ENCODE data around the gene LARGE1. TPM values are rescaled to one million over a fixed set of nuclear protein-coding genes. Genes with fewer than 3 reads are reported as not detected.

The LARGE1 gene
- total and polyA plus RNA-seq, 2 of the 4 experiments (the other 2 are of a cell fraction), result 6.2 to 12.4 TPM

DNA sequence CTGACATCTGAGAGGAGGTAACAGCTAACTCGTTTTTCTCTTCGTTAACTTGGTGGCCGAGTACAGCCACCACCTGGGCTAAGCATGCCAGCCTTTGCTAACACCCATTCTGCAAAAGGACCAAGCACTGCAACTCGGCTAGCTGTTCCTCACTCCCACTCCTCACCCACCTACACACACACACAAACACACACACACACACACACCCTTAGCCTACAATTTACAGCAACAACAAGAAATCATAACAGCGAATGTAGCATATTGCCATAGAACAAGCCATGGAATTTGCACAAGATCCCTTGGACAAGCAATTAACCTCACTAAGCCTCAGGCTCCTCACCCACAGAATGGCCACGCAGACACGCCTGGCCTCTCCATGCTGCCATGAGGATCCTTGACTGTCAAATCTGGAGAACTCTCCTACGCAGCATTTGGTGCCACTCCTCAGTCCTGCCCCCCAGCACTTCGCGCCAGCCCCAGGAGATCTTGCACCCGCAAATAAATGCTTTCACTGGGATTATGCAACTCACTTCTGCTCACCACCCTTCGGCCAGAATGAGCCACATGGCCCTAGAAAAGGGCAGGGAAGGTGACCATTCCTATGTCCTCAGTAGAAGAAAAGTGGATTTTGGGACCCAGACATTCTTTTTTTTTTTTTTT, 58.9 kb downstream of the LARGE1 start:
- Histone ChIP-seq H2AFZ (replicated peaks; ENCODE audit: low read length, poor library complexity) (no peak overlapping the region), H3K4ac (ENCODE audit: low read depth, low read length) (no peak overlapping the region), H2BK15ac (ENCODE audit: low read depth, low read length) (no peak overlapping the region), H3K79me1 (ENCODE audit: low read depth in 1 of 2, low read length in 2 of 2) (peaks cover 21 to 50% of the 10 kb centered on the region in 2 experiments), H3K23ac (ENCODE audit: low read depth, low read length) (no peak overlapping the region), H2BK5ac (ENCODE audit: low read depth, low read length, poor library complexity, severe bottlenecking) (no peak overlapping the region), H3K4me3 (ENCODE audit: insufficient read depth, low read depth, low read length) (no peak overlapping the region), H3K4me1 (ENCODE audit: control insufficient read depth, insufficient read depth, low read length) (peaks cover 11% of the 10 kb centered on the region), H4K5ac (ENCODE audit: low read depth, low read length) (no peak overlapping the region), H3K27me3 (ENCODE audit: control insufficient read depth, insufficient read depth, low read length) (no peaks in the 10 kb centered on the region), H3K9me1 (ENCODE audit: insufficient read depth, low read length) (peaks cover 14% of the 10 kb centered on the region), H3K36me3 (ENCODE audit: control insufficient read depth, insufficient read depth, low read length) (no peaks in the 10 kb centered on the region), H3K14ac (replicated peaks; ENCODE audit: low read depth, low read length) (no peak overlapping the region), H2BK20ac (ENCODE audit: low read depth, low read length) (no peak overlapping the region), H4K20me1 (ENCODE audit: insufficient read depth, low read length) (peaks cover 5% of the 10 kb centered on the region), H3K56ac (ENCODE audit: extremely low read depth, insufficient read depth, low read length) (no peak overlapping the region), H3K9ac (ENCODE audit: low read depth, low read length) (no peak overlapping the region), H3K4me2 (ENCODE audit: low read depth, low read length) (no peak overlapping the region), H2BK120ac (ENCODE audit: low read depth, low read length) (no peak overlapping the region), H4K91ac (ENCODE audit: insufficient read depth, low read depth, low read length) (no peak overlapping the region), H3K27ac (ENCODE audit: insufficient read depth, low read length) (no peak overlapping the region), H3K18ac (ENCODE audit: low read depth, low read length) (no peak overlapping the region), H2AK9ac (replicated peaks; ENCODE audit: low read depth, low read length, poor library complexity) (no peak overlapping the region), H3K9me3 (ENCODE audit: control insufficient read depth, insufficient read depth, low read length) (no peaks in the 10 kb centered on the region), H4K8ac (ENCODE audit: low read depth in 2 of 2, low read length in 2 of 2) (no peak overlapping the region), H2AK5ac (ENCODE audit: low read depth, low read length) (no peak overlapping the region; the same call in 1 of the 2 replicates)
- TF ChIP-seq POLR2A (IDR thresholded peaks at IDR 0.05; ENCODE audit: low read depth, low read length) (no peak), RAD21 (IDR thresholded peaks at IDR 0.05; ENCODE audit: low read length) (no peak), CEBPB (IDR thresholded peaks at IDR 0.05; ENCODE audit: low read depth, low read length) (no peak), MAZ (IDR thresholded peaks at IDR 0.05; ENCODE audit: borderline replicate concordance, low read depth, low read length) (no peak), FOS (IDR thresholded peaks at IDR 0.05; ENCODE audit: low read depth, low read length) (no peak)
- intact Hi-C loops (cut with micrococcal nuclease), result no loop called here
- ChIA-PET CTCF (interaction anchor here (0.6 kb wide), 1 partner anchor 9 kb away, joined by 4 read pairs; no protein-coding TSS in a partner anchor), POLR2A (ENCODE audit: unreplicated experiment) (no interaction called here)
- in situ Hi-C loops (cut with MboI; ENCODE audit: low sequenced_read_pairs), result no loop called here
- 100% methylated on average over 5 of the region's 12 CpGs; no CpG with 5 or more reads in 1 of the 2 experiments for WGBS, 2 experiments (ENCODE audit: extremely low coverage in 2 of 2, insufficient read length in 1 of 2)
- no peak for DNase-seq
- BruUV-seq (replicated peaks), result no TSS peak
- ATAC-seq (ENCODE audit: low read depth), result no peak
- dilution Hi-C loops (cut with HindIII; ENCODE audit: low sequenced_read_pairs, unreplicated experiment), result no loop called here

All from IMR-90 (cell line).